Lower lobe of right lung (tissue), 2 donors: Measurements from ENCODE around the gene TNIK. TPM values are rescaled to one million over a fixed set of nuclear protein-coding genes. Genes with fewer than 3 reads are reported as not detected.

Experiments used
- ATAC-seq, 2 donors: fragments of 200-7000 bp; cut with Tn5 transposase; one replicate each; pipeline ENCODE4 v1.9.1; 2020 to 2022; ENCODE audit warnings: mild to moderate bottlenecking in 2 of 2, moderate library complexity in 2 of 2
- DNase-seq: peaks from one replicate; pipeline ENCODE4 v3.0.0-alpha.2; 2020
- H3K27ac ChIP-seq: fragments of 200-600 bp; one replicate; pipeline ENCODE4 v1.8.0; 2022
- H3K27me3 ChIP-seq: fragments of 200-600 bp; one replicate; pipeline ENCODE4 v1.8.0; 2022; ENCODE audit warnings: low read depth
- H3K36me3 ChIP-seq: fragments of 200-600 bp; one replicate; pipeline ENCODE4 v1.8.0; 2022; ENCODE audit warnings: mild to moderate bottlenecking
- H3K4me1 ChIP-seq: fragments of 200-600 bp; one replicate; pipeline ENCODE4 v1.8.0; 2022
- H3K4me3 ChIP-seq: fragments of 200-600 bp; one replicate; pipeline ENCODE4 v1.8.0; 2022; ENCODE audit warnings: mild to moderate bottlenecking
- H3K9me3 ChIP-seq: fragments of 200-600 bp; one replicate; pipeline ENCODE4 v1.8.0; 2022
- CTCF ChIP-seq: fragments of 200-600 bp; IDR thresholded peaks from one replicate; pipeline ENCODE4 v1.8.0; 2022; ENCODE audit warnings: antibody characterized with exemption, mild to moderate bottlenecking
- intact Hi-C: fragments of 100-400 bp; cut with DNase I; formaldehyde crosslinking; loops from one replicate; pipeline ENCODE4 v1.11.0; 2022
- total RNA-seq: library from RNA; stranded (reverse); fragmentation: NEBNext Ultra II Directional; extraction: Animal tissue kit (Norgen Biotek cat#: 25700); gene quantifications from one replicate; pipeline ENCODE4 v1.2.1, GENCODE V29; 2021
- donor health status: DM: no; HTN: yes; CAD: no; lungs with severe emphysema.

Gene TNIK
- total RNA-seq, 1 donor from 2014 or later = 29.3 TPM

DNA sequence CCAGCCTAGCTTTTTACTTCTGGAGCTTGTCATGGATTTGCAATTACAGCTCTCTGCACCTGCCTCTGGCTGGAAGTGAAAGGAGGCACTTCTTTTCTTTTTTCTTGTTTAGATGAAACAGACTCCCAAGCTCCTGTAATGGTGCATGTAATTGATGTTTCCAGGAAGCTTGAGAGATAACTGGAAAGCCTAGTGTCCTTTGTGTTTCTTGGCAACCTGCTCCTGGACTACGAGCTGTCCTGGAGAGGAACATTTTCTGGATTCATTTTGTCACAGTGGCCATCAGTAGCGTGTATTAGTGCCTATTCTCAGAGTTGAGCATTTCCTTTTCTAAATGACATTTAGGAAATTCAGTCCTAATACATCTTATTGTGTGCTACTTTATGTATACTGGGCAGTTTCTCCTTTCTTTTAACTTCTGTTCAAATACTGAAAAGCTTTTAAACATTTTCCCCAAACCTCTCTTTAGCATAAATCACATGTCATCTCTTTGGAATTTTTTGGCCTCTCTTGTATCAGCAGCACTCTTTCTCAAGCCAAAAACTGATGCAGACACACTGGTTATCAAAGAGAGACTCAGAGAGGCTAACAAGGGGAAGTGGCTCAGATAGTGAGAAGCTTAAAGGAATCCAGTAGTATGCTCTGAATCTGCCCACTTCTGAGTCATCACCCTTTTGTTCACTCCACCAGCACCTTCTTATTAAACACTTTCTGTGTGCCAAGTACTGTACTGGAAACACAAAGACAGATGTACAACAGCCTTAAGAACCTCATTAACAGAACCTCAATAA is 371.0 kb downstream of the TNIK start:
- H3K4me1 ChIP-seq = peaks cover 8% of the 10 kb centered on the region
- no peaks in the 10 kb centered on the region for H3K9me3 ChIP-seq
- intact Hi-C loops = no loop called here
- peak; percentile 65 to 72 for ATAC-seq
- TF ChIP-seq CTCF = no peak
- H3K27ac ChIP-seq = no peak overlapping the region
- no peak for DNase-seq
- H3K27me3 ChIP-seq = no peaks in the 10 kb centered on the region
- H3K4me3 ChIP-seq = no peak overlapping the region
- peaks cover 11% of the 10 kb centered on the region for H3K36me3 ChIP-seq

- peaks cover 8% of the 10 kb centered on the region for H3K4me1 ChIP-seq
- DNase-seq (no peak), ATAC-seq (no peak)
- no peak for TF ChIP-seq CTCF
- intact Hi-C loops = no loop called here
- H3K9me3 ChIP-seq = no peaks in the 10 kb centered on the region
- no peak overlapping the region for H3K27ac ChIP-seq
- no peak overlapping the region for H3K4me3 ChIP-seq
- H3K27me3 ChIP-seq = no peaks in the 10 kb centered on the region
- H3K36me3 ChIP-seq = peaks cover 16% of the 10 kb centered on the region
Measured at GRCh38 chr3:171088496-171088895, 371.7 kb downstream of the TNIK start.

- ATAC-seq (no peak), DNase-seq (no peak)
- peaks cover 19% of the 10 kb centered on the region for H3K36me3 ChIP-seq
- no peak overlapping the region for H3K4me3 ChIP-seq
- no peak for TF ChIP-seq CTCF
- intact Hi-C loops = no loop called here
- no peaks in the 10 kb centered on the region for H3K9me3 ChIP-seq
- H3K4me1 ChIP-seq = peaks cover 8% of the 10 kb centered on the region
- no peak overlapping the region for H3K27ac ChIP-seq
- H3K27me3 ChIP-seq = no peaks in the 10 kb centered on the region
Measured at GRCh38 chr3:171086914-171087313, 373.3 kb downstream of the TNIK start.

DNA sequence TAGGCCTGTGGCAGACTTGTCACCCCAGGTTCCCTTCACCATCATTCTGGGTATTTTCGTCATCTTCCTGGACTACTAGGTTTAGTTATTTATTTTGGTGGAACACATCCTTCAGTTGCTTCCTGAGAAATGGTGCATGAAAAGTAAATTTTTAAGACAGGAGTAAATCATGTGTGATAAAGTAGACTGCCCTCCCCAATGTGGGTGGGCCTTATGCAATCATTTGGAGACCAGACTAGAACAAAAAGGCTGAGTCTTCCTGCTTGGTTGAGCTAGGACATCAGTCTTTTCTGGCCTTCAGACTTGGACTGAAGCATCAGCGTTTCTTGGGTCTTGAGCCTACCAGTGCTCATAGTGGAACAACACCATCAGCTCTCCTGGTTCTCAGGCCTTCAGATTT is 382.9 kb downstream of the TNIK start:
- intact Hi-C loops = no loop called here
- no peak for DNase-seq
- no peaks in the 10 kb centered on the region for H3K9me3 ChIP-seq
- H3K4me3 ChIP-seq = no peak overlapping the region
- TF ChIP-seq CTCF = no peak
- ATAC-seq = no peak
- no peak overlapping the region for H3K27ac ChIP-seq
- H3K36me3 ChIP-seq = peaks cover 17% of the 10 kb centered on the region
- H3K27me3 ChIP-seq = no peaks in the 10 kb centered on the region
- no peaks in the 10 kb centered on the region for H3K4me1 ChIP-seq

- no peak for DNase-seq
- H3K27me3 ChIP-seq = no peaks in the 10 kb centered on the region
- TF ChIP-seq CTCF = no peak
- H3K4me3 ChIP-seq = no peak overlapping the region
- no peak for ATAC-seq
- intact Hi-C loops = no loop called here
- H3K9me3 ChIP-seq = no peaks in the 10 kb centered on the region
- no peaks in the 10 kb centered on the region for H3K4me1 ChIP-seq
- peaks cover 4% of the 10 kb centered on the region for H3K36me3 ChIP-seq
- no peak overlapping the region for H3K27ac ChIP-seq
Measured at GRCh38 chr3:171072432-171072831, 387.8 kb downstream of the TNIK start.
